GM18502 (cell line): Measurements from ENCODE around the gene MYOT.
"Not testable (repeated sequence)": the region's sequence is repeated elsewhere in the genome, so short reads cannot be mapped to it uniquely, and the experiment has no call there.

Source experiments
- ATAC-seq: cut with Tn5 transposase; IDR thresholded peaks from one replicate; pipeline ENCODE4 v1.9.1; 2021; ENCODE audit warnings: mild to moderate bottlenecking; ENCODE audit not compliant: unreplicated experiment, poor library complexity

MYOT gene

GRCh38 chr5:137847687-137848086 lies 20.0 kb upstream of the MYOT start:
- peak; percentile 69 for ATAC-seq

- not testable (repeated sequence) for ATAC-seq
Observed at GRCh38 chr5:137853165-137853564, 14.5 kb upstream of the MYOT start.

- no peak for ATAC-seq
Observed at GRCh38 chr5:137856201-137856600, 11.5 kb upstream of the MYOT start.

DNA sequence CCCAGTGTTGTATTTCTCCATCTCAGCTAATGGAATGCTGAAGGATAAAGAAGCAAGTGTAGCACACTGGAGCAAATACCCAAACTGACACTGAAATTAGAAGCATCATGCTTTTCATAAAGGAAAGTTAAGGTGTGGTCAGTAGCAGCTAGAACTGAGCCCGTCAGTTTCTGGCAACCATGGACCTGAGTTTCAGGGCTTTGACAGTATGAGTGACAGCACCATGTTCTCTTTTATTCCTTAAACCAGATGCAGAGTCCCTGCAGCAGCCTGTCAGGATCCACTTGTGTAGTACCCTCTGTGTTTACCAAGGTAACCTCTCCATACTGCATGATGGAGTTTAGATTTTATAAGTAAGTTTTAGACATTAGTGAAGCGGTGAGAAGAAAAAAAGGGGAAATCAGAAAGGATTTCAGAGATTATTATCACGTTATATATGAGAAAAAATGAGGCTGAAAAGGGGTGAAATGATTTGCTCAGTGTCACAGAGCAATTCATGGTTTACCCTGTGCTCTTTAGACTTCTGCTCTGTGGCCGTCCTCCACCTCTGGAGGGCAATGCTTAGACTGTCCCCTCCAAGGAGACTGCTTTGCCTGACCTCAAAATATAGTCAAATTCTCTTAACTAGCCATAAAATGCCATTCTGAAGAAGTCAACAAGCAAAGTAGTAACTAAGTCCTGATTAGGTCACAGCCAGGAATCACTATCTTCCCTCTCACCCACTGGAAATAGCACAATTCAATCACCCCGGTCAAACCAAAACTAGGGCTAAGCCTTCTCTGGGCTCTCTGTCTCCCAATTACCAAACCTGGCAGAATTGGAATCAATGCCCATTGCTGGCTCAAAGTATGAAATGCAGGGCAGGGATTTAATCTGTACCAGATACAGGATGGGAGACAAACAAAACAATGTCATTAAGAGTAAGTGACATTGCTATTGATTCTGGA lies 10.5 kb upstream of the MYOT start:
- ATAC-seq, result no peak

DNA sequence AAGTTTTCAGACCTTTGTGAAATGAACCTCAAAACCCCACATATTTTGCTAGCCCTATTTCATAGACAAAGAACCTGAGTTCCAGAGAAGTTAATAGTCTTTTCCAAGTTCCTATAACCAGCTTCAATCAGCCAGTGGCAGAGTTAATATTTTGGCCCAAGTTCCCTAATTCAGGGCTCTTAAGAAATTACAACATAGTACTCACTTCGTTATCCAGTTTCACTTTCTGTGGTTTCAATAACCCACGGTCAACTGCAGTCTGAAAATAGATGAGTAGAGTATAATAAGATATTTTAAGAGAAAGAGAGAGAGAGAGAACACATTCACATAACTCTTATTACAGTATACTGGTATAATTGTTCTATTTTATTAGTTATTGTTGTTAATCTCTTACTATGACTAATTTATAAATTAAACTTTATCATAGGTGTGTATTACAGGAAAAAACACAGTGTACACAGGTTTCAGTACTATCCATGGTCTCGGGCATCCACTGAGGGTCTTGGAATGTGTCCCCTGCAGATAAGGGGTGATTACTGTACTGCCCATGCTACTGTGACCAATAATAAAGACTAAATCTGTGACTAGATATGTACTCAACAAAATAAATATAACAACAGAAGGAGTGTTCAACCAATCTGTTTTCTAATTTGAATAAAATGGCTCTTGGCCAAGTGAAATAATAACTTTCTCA lies 9.3 kb upstream of the MYOT start:
- ATAC-seq, result peak; percentile 82

DNA sequence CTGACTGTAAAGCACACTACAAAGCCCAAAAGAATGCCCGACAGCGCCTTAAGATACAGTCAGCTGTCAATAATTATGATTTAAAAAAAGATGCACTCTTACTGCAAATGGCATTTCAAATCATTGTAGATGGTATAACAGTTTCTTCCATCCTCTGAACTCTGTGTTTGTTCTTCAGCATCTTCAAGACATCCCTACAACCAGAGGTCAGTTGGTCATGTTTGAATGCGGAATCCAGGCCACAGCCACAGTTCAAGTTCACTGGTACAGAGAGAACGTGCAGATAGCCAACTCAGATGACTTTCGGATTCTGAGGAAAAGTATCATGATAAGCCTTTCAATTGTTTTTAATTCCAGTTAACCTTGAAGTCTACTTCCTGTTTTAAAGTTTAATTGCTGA lies 8.7 kb upstream of the MYOT start:
- ATAC-seq, result no peak

- ATAC-seq, result no peak
Observed at GRCh38 chr5:137862251-137862650, 5.4 kb upstream of the MYOT start.

- not testable (repeated sequence) for ATAC-seq
Observed at GRCh38 chr5:137863653-137864052, 4.0 kb upstream of the MYOT start.

DNA sequence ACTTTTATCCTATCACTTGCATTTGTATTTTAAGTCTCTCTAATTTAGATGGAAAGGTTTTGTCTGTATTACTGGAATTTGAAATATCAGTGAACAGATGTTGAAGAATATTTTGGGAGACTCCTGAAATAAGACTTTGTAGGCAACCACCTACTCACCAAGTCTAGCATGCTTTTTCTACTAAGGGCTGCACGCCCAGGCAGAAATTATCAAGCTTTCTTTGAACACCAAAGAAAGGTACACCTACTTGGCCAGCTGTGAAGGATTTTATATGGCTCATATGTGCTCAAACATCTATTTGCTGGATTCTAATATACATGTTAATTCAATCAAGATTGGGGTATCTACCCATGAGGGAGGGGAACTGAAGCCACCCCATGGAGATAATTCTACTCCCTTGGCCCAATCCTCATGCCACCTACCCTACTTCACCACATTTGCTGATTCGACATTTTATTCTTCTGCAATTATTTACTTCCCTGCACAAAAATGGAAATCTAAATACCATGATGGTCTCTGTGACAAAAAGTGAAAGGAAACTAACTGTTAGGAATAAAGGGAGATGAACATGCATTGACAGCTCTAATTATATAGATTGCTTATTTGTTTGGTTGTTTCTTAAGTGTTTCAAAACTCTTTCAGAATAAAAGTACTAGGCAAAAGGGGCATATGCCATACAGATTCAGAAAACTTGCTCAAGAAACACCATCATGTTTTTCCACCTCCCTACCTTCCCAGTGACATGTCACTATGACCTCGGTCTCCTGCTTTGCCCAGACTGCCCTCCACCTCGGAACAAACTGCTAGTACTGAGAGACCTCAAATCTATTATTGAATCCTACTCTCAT lies 895 bp upstream of the MYOT start:
- no peak for ATAC-seq

GRCh38 chr5:137870647-137871339 lies 3.1 kb downstream of the MYOT start:
- ATAC-seq, result no peak

- no peak for ATAC-seq
Observed at GRCh38 chr5:137871571-137871970, 3.9 kb downstream of the MYOT start.

DNA sequence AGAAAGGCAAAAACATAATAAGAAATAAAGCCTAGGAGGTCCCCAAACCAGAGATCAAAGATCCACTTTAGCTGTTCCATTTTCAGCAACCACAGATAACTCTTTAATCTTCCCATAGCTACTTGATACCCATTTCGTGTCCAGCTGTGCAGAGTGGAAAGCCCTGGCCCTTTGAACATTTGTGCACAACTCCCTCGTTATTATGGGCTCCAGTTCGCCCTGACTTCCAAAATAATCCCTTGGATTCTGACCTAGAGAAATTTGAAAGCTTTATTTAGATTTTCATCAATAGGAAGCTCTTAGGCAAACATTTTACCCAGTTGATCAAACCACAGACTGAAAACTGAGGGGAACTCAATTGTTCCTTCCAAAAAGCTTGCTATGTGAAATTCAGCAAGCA lies 4.8 kb downstream of the MYOT start:
- ATAC-seq, result no peak

DNA sequence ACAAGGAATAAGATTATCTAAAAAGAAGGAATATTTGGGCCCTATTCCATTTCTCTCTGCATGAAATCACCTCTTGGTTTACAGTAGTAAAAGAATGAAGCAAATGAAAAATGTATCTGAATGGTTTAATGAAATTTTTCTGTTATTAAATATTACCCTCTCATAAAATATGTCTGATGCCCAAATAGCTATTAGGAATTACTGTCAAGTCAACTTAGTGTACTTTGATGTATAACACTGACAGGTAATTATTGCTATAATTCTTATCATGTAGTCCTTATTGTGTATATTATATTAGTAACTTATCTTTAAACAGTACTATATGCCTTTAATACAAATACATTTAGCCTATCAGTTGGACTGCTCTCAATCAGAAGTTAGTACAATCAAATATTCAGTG lies 8.4 kb downstream of the MYOT start:
- no peak for ATAC-seq

- no peak for ATAC-seq
Observed at GRCh38 chr5:137880313-137880712, 12.7 kb downstream of the MYOT start.

DNA sequence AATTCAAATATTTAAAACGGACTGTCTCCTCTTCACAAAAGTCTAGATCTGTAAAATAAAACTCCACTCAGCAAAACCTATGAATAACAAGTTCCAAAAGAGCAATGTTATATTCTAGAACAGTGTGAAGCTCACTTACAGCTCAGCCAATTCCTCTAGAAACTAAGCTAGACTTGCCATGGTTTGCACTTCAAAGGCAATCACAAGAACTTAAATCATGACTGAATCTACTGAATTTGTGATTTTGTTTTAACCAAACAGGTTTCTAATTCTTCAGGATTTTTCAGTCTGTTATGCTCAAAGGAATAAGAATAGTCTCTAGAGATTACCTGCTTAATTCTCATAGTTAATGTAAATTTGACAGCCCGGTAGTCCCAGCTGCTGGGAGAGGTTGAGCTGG lies 20.2 kb downstream of the MYOT start:
- ATAC-seq, result no peak

- peak; percentile 2 for ATAC-seq
Observed at GRCh38 chr5:137888466-137888862, 20.8 kb downstream of the MYOT start.

- ATAC-seq, result peak; percentile 97
Observed at GRCh38 chr5:137888863-137889759, 21.5 kb downstream of the MYOT start, which contains the start of gene PKD2L2. PKD2L2 (plus strand) TSS chr5:137889457; CDS start chr5:137889492, 35 bp downstream.

DNA sequence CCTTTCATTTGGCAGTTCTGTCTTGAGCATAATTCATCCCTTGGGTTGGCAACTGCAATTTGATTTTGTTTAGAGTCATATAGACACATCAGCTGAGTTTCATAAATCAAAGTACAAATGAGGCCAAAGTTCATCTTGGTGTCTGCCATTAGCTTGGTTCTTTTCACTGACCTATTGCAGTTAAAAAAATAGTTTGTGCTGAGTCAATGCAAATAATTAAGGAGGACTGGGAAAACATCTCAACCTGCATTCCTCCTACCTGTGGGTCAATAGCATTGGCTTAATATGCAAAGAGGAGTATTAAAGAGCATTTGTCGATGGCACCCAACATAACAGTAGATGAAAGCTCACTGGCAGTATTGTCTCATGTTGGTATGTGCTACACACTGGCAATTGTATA lies 23.2 kb downstream of the MYOT start:
- no peak for ATAC-seq

DNA sequence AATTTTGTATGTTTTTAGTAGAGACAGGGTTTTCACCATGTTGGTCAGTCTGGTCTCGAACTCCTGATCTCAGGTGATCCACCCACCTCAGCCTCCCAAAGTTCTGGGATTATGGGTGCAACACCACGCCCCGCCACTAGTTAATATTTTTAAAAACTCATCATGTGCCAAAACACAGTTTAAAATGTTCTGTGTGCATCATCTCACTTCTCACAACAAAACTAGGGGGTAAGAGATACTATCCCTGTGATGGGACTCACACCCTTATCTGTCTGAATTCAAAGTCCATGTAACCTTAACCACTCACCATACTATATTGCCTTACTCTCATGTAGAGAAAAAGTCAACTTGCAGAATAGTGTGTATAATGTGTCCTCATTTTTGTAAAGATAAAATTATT lies 24.2 kb downstream of the MYOT start:
- no peak for ATAC-seq
